DMS114 treated with DMSO at 0.1 percent for 48 hours (cell line): ENCODE measurements around the gene PXDN.
"Not testable (repeated sequence)": the region's sequence is repeated elsewhere in the genome, so short reads cannot be mapped to it uniquely, and the experiment has no call there.

Source experiments
- DNase-seq: peaks from one replicate; lab custom pipeline; 2025; ENCODE audit not compliant: unreplicated experiment; lab: John Stamatoyannopoulos, UW

Gene PXDN

GRCh38 chr2:1727796-1728474, 16.4 kb downstream of the PXDN start:
- no peak for DNase-seq

- no peak for DNase-seq
Observed at GRCh38 chr2:1727101-1727771, 17.1 kb downstream of the PXDN start.

GRCh38 chr2:1726558-1726957, 17.8 kb downstream of the PXDN start:
- DNase-seq, result no peak

DNA sequence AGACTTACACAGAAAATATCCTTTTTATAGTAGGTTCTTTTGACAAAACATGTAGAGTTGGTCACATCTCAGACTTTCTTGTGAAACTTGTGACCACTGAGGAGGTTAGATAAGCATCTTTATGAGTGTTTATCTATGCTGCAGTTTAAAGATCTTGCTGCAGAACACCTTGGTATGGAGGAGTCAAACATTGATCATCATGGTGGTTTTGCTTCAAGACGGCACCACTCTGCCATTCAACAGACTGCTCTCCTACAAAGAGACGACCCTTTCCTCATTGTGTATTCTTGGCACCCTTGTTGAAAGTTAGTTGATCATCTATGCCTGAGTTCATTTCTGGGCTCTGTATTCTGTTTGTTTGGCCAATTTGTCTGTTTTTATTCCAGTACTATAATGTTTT, 20.0 kb downstream of the PXDN start:
- not testable (repeated sequence) for DNase-seq

GRCh38 chr2:1723397-1724042, 20.8 kb downstream of the PXDN start:
- no peak for DNase-seq

DNA sequence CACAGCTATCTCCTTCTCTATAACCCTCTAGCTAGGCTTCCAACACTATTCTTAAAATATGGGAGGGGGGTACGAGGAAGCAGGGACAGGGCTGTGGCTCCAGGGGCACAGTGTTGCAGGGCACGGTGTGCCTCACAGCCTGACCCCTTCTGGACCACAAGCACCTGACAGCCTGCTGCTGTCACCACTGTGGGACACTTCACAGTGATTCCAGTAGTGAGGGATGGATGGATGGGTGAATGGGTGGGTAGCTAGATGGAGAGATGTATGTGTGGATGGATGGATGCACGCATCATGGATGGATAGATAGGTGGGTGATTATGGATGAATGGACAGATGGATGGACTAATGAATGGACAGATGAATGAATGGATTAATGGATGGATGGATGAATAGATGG, 21.6 kb downstream of the PXDN start:
- no peak for DNase-seq

GRCh38 chr2:1721706-1722646, 22.3 kb downstream of the PXDN start:
- DNase-seq, result no peak

GRCh38 chr2:1718339-1719220, 25.7 kb downstream of the PXDN start:
- DNase-seq, result no peak

GRCh38 chr2:1717113-1717512, 27.2 kb downstream of the PXDN start:
- no peak for DNase-seq

GRCh38 chr2:1716441-1716840, 27.9 kb downstream of the PXDN start:
- no peak for DNase-seq

GRCh38 chr2:1716014-1716305, 28.4 kb downstream of the PXDN start:
- not testable (repeated sequence) for DNase-seq

- no peak for DNase-seq
Observed at GRCh38 chr2:1715184-1716013, 28.9 kb downstream of the PXDN start.

DNA sequence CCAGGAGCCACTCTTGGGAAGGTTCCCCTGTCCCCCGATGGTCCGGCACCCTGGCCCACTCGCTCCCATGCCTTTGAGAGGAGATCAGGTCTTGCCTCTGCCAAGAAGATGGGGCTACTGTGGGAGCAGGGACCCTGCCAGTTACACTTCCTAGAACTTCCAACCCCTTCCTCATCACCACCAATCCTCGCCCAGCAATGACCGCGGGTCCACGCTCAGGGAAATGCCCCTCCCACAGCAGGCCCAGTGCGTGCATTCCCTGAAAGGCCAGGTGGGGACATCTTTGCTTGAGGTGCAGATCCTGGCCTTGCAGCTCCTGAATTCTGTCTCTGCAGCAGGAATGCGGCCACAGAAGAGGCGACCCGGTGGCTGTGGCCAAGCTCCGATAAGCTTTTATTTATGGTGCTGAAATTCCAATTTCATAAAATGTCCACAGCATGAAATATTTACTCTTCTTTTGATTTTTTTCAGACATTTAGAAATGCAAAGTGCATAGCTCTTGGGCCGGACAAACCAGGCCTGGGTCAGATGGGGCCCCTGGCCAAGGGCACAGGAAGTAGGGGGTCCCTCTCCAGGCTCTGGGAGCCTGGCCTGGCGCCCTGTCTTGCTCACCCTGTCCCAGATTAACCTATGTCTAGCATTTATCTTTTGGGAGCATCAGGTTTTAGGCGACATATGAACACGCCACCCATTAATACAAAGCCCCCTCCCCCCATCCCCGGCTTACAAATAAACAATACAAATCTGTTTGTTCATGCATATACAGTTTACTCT, 29.8 kb downstream of the PXDN start:
- no peak for DNase-seq

DNA sequence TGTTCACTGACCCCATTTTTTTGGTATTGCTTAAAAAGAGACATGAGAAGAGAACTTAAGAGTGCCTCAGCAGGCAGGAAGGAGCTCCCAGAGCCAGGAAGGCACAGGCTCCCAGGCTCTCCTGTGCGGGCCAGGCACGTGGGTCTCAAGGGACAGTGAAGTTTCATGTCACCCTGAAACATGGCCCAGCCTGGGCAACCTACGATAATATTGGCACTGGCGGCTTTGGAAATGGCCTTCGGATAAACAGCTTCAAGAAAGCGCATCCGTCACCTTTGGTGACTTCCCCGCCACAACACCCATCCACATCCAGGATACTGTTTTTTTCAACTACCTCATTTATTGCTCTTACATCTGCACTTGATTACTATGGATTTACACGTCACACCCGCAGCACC, 30.5 kb downstream of the PXDN start:
- no peak for DNase-seq

GRCh38 chr2:1713142-1713838, 31.0 kb downstream of the PXDN start:
- no peak for DNase-seq

GRCh38 chr2:1709946-1710560, 34.3 kb downstream of the PXDN start:
- no peak for DNase-seq

DNA sequence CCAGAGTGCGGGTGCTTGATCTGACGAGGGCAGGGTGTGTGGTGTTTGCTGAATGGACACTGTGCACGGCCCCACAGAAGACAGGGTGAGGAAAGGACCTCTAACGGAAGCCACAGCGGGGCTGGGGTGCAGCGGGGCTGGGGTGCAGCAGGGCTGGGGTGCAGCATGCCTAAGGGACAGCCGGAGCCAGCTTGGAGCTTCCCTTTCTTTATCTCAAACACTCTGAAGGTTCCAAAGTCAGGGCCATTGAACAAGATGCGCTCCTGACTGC, 35.0 kb downstream of the PXDN start:
- no peak for DNase-seq
